ENCODE results near the gene TLL1. TPM values are rescaled to one million over a fixed set of nuclear protein-coding genes. Genes with fewer than 3 reads are reported as not detected.

Gene TLL1
- total RNA-seq, 1 experiment from 2014 or later, result 1.4 TPM

DNA sequence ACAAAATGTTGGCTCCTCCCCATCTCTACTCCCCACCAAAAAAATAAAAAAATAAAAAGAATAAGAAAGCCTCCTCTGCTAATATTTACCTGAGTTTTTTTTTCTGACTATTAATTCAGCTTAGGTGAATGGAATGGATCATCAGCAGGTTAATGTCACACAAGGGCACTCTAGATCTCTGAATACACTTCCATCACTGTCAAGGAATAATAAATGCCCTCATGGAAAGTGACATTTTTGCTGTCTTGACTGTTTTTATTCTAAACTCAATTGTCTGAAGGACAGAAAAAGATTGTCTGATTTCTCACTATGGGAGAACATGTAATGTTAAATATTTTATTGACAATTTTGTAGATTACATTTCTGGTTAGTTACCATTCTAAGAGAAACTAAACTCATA lies 30.4 kb upstream of the TLL1 start:
- TF ChIP-seq, protein P1, sequence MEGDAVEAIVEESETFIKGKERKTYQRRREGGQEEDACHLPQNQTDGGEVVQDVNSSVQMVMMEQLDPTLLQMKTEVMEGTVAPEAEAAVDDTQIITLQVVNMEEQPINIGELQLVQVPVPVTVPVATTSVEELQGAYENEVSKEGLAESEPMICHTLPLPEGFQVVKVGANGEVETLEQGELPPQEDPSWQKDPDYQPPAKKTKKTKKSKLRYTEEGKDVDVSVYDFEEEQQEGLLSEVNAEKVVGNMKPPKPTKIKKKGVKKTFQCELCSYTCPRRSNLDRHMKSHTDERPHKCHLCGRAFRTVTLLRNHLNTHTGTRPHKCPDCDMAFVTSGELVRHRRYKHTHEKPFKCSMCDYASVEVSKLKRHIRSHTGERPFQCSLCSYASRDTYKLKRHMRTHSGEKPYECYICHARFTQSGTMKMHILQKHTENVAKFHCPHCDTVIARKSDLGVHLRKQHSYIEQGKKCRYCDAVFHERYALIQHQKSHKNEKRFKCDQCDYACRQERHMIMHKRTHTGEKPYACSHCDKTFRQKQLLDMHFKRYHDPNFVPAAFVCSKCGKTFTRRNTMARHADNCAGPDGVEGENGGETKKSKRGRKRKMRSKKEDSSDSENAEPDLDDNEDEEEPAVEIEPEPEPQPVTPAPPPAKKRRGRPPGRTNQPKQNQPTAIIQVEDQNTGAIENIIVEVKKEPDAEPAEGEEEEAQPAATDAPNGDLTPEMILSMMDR (IDR thresholded peaks at IDR 0.05; ENCODE audit: unreplicated experiment), result no peak
- intact Hi-C loops (cut with micrococcal nuclease), result no loop called here

GRCh38 chr4:165844161-165844560 lies 28.9 kb upstream of the TLL1 start:
- Mint-ChIP-seq H3K27ac (ENCODE audit: low read depth, unreplicated experiment) (no peak overlapping the region), H3K9me3 (ENCODE audit: unreplicated experiment) (no peaks in the 10 kb centered on the region), H3K27me3 (ENCODE audit: insufficient read depth, unreplicated experiment) (no peaks in the 10 kb centered on the region), H3K36me3 (ENCODE audit: insufficient read depth, unreplicated experiment) (no peaks in the 10 kb centered on the region), H3K4me1 (ENCODE audit: insufficient read depth, unreplicated experiment) (peaks cover 9% of the 10 kb centered on the region), H3K4me3 (ENCODE audit: unreplicated experiment) (no peak overlapping the region)
- DNase-seq (ENCODE audit: unreplicated experiment), result no peak
- BruUV-seq (replicated peaks), result no TSS peak
- intact Hi-C loops (cut with micrococcal nuclease), result no loop called here
- TF ChIP-seq, protein P1 (IDR thresholded peaks at IDR 0.05; ENCODE audit: unreplicated experiment), result no peak
- CTCF ChIA-PET, result interaction anchor here (1.3 kb wide), 1 partner anchor 10 kb away, joined by 3 read pairs; no protein-coding TSS in a partner anchor
- POLR2A ChIA-PET, result interaction anchor here (0.6 to 1.2 kb wide), 2 partner anchors 9 to 702 kb away, joined by 3 to 5 read pairs; no protein-coding TSS in a partner anchor

More for the DNA sequence above, 30.4 kb upstream of the TLL1 start:
- ChIA-PET POLR2A (no interaction called here), CTCF (interaction anchor here (0.6 kb wide), 1 partner anchor 278 kb away, joined by 3 read pairs; no protein-coding TSS in a partner anchor)
- Mint-ChIP-seq H3K27me3 (ENCODE audit: insufficient read depth, unreplicated experiment) (no peaks in the 10 kb centered on the region), H3K9me3 (ENCODE audit: unreplicated experiment) (no peaks in the 10 kb centered on the region), H3K4me1 (ENCODE audit: insufficient read depth, unreplicated experiment) (peaks cover 11% of the 10 kb centered on the region), H3K27ac (ENCODE audit: low read depth, unreplicated experiment) (no peak overlapping the region), H3K4me3 (ENCODE audit: unreplicated experiment) (no peak overlapping the region), H3K36me3 (ENCODE audit: insufficient read depth, unreplicated experiment) (no peaks in the 10 kb centered on the region)
- no TSS peak for BruUV-seq (replicated peaks)
- no peak for DNase-seq (ENCODE audit: unreplicated experiment)

- BruUV-seq (replicated peaks), result no TSS peak
- H3K9me3 Mint-ChIP-seq (ENCODE audit: unreplicated experiment), result no peaks in the 10 kb centered on the region
- no peak overlapping the region for H3K27ac Mint-ChIP-seq (ENCODE audit: low read depth, unreplicated experiment)
- TF ChIP-seq, protein P1 (IDR thresholded peaks at IDR 0.05; ENCODE audit: unreplicated experiment), result no peak
- ChIA-PET POLR2A (interaction anchor here (0.8 kb wide), 1 partner anchor 220 kb away, joined by 3 read pairs; no protein-coding TSS in a partner anchor), CTCF (interaction anchor here (0.6 to 1.1 kb wide), 4 partner anchors 50 to 714 kb away, joined by 3 to 5 read pairs (median 3); no protein-coding TSS in a partner anchor)
- no peak overlapping the region for H3K4me3 Mint-ChIP-seq (ENCODE audit: unreplicated experiment)
- H3K27me3 Mint-ChIP-seq (ENCODE audit: insufficient read depth, unreplicated experiment), result no peaks in the 10 kb centered on the region
- DNase-seq (ENCODE audit: unreplicated experiment), result no peak
- intact Hi-C loops (cut with micrococcal nuclease), result no loop called here
- H3K36me3 Mint-ChIP-seq (ENCODE audit: insufficient read depth, unreplicated experiment), result no peaks in the 10 kb centered on the region
- H3K4me1 Mint-ChIP-seq (ENCODE audit: insufficient read depth, unreplicated experiment), result no peaks in the 10 kb centered on the region
Observed at GRCh38 chr4:165851256-165851655, 21.8 kb upstream of the TLL1 start.

DNA sequence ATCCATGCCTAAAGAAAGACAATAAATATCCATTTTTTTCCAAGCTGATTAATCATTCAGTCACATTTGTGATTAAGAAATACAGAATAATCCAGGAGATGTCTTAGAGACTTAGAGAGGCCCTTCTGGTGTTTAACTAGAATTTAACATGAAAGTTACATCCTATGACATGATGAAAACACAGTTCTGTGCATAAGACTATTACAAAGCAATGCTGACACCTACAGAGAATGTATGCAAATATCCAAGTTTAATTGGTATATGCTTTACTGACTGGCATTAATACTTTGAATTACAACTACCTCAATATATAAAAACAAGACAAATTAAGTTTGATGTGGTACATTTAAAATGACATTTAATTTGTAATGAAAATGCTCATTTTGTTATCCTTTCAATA lies 17.8 kb upstream of the TLL1 start:
- Mint-ChIP-seq H3K9me3 (ENCODE audit: unreplicated experiment) (no peaks in the 10 kb centered on the region), H3K36me3 (ENCODE audit: insufficient read depth, unreplicated experiment) (peaks cover 7% of the 10 kb centered on the region), H3K27me3 (ENCODE audit: insufficient read depth, unreplicated experiment) (no peaks in the 10 kb centered on the region), H3K4me3 (ENCODE audit: unreplicated experiment) (no peak overlapping the region), H3K4me1 (ENCODE audit: insufficient read depth, unreplicated experiment) (no peaks in the 10 kb centered on the region), H3K27ac (ENCODE audit: low read depth, unreplicated experiment) (no peak overlapping the region)
- POLR2A ChIA-PET, result interaction anchor here (0.6 kb wide), 1 partner anchor 17 kb away, joined by 3 read pairs; no protein-coding TSS in a partner anchor
- CTCF ChIA-PET, result interaction anchor here (0.5 to 1.8 kb wide), 3 partner anchors 19 to 404 kb away, joined by 3 to 6 read pairs (median 5); no protein-coding TSS in a partner anchor
- intact Hi-C loops (cut with micrococcal nuclease), result loop anchor here (1.0 to 5.0 kb wide), 2 partner anchors 318 to 363 kb away; no protein-coding TSS in a partner anchor
- TF ChIP-seq, protein P1 (IDR thresholded peaks at IDR 0.05; ENCODE audit: unreplicated experiment), result no peak
- no peak for DNase-seq (ENCODE audit: unreplicated experiment)
- no TSS peak for BruUV-seq (replicated peaks)
